Fibroblast of skin of left biceps (primary cell): ENCODE results near the gene ITGA4.

Experiments used
- DNase-seq, 2 experiments: peaks; one replicate each; pipeline ENCODE4 v3.0.0-alpha.2; 2013; ENCODE audit warnings: low read depth in 2 of 2

Gene ITGA4

GRCh38 chr2:181515719-181516118 lies 58.5 kb downstream of the ITGA4 start:
- DNase-seq, result no peak

DNA sequence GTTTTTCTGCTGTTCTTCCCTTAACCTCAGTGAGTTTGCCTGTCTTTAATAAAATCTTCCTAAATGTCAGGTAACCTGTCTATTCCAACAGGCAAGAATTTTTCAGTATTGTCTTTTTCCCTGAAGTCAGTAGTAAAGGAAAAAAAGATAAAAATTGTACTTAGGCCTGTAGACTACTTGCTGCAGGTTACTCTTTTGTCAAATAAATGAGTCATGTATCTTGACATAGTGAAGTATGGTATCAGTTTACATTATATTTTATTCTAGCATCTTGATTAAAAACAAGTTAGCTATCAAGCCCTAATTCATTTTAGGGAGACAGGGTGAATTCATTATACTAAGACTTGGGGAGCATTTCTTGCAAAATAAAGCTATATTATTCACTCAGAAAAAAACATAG lies 59.8 kb downstream of the ITGA4 start:
- DNase-seq, result no peak

GRCh38 chr2:181517685-181518301 lies 60.6 kb downstream of the ITGA4 start:
- no peak for DNase-seq

GRCh38 chr2:181520253-181520652 lies 63.1 kb downstream of the ITGA4 start:
- DNase-seq, result no peak

- DNase-seq, result no peak
Measured at GRCh38 chr2:181523756-181524155, 66.6 kb downstream of the ITGA4 start.

DNA sequence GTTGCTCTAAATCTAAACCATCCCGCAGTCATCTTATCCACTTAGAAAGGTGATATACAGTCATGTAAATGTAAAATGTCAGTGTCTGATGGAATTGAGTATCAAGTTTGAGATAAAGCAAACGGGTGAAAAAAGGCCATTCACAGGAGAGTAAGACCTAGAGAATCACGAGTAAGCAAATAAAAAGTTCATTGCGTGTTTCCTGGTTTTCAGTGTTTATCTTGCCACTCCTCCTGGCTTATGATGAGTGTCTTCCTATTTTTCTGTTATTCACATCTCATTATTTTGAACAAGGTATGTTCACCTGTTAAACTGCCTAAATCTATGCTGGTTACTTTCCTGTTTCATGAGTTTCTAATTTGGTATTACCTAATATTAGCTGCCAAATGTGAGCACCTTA lies 68.8 kb downstream of the ITGA4 start:
- no peak for DNase-seq

- no peak for DNase-seq
Measured at GRCh38 chr2:181527058-181527457, 69.9 kb downstream of the ITGA4 start.

DNA sequence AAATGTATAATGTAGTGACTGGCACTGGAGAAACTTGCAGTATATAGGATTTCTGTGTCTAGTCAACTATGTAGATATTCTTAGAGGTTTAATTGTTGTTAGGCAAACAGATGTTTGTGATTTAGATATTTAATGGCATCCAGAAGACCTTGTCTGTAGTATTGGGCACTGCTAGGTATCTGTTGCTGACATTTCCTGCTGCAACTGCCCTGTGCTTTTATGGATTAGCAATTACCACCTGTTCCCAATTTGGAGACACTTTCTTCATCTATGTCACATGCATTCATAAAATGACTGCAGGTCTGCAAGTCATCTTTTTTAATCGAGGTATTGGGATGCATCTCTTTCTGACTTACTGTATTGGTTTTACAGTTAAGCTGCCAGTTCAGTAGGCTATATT lies 71.3 kb downstream of the ITGA4 start:
- DNase-seq, result no peak

- DNase-seq, result no peak
Measured at GRCh38 chr2:181536730-181537129, 79.5 kb downstream of the ITGA4 start.

DNA sequence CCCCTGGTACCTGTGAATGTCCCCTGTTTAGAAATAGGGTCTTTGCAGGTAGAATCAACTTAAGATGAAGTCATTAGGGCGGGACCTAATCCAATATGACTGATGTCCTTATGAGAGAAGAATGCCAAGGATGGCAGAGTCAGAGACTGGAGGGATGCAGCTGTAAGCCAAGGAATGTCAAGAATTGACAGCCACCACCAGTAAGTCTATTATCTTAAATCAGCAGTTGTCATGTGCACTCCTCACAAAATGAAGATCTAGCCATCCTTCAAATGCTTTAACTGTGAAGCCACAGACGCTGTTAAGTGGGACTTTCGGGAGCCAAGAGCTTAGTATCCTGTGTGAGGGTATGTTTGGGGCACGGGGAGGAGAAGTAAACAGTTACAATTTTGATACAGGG lies 83.2 kb downstream of the ITGA4 start:
- DNase-seq, result no peak

- DNase-seq, result no peak
Measured at GRCh38 chr2:181542170-181542569, 85.0 kb downstream of the ITGA4 start.

DNA sequence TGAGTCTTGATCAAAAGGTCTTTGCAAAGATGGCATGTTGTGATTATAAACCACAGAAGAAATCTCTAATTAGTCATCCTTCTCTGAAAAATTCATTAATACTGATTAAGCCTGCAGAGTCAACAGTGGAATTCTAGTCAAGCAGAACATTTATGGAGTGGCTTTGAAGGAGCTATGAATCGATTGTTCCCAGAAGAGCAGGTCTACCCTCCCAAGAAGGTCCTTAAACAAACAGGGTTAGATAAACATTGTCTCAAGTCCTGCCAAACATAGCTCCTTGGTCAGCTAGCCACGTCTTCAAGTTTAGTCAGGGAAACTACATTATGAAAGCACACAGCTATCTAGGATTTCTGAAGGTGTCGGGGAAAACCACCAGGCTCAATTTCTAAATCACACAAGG lies 88.9 kb downstream of the ITGA4 start:
- DNase-seq, result no peak

GRCh38 chr2:181552808-181553207 lies 95.6 kb downstream of the ITGA4 start:
- no peak for DNase-seq

GRCh38 chr2:181553244-181553643 lies 96.1 kb downstream of the ITGA4 start:
- DNase-seq, result no peak

GRCh38 chr2:181554061-181554830 lies 97.1 kb downstream of the ITGA4 start:
- no peak for DNase-seq

DNA sequence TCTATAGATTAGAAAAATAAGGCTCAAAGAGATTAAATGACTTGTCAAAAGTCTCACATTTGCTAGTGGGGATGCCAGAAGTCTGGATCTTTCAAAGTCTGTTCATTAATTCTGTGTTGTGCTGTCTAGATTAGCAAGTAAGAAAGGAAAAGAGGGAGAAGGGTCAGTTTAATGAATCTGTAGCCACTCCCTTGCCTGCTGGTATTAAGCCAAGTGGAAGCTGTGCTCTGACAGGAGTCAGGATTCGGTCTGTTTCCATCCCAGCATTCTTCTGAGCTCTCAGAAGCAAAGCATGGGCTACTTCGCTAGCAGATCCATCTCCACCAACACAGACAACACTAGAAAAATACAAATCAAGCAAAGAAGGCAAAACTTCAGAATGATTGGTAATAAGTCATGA lies 101.2 kb downstream of the ITGA4 start:
- no peak for DNase-seq

DNA sequence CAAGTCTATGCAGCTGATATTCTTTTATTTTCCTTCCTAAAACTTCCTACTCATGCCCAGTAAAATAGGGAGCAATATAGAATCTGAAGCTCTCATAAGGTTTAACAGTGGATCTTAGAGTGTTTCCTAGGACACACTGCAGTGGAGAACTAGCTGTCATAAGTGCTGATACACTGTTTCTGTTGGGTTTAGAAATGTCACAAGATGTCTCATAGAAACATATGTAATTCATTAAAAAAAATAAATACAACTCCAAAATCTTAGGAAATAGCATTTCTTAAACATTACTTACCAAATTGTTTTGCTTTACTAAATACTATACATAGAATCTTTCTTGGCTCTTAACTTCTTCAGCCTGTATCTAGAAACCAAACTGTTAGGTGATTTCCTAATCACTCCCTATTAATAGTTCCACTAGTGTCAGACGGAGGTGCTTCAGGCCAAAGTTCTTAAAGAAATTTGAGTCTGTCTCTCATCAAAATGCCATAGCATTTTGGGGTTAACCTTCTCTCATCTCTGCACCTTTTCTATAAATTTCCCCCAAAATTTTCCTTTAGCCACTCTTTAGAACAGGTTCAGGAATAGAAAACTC lies 106.0 kb downstream of the ITGA4 start:
- DNase-seq, result peak; percentile 1 to 4

DNA sequence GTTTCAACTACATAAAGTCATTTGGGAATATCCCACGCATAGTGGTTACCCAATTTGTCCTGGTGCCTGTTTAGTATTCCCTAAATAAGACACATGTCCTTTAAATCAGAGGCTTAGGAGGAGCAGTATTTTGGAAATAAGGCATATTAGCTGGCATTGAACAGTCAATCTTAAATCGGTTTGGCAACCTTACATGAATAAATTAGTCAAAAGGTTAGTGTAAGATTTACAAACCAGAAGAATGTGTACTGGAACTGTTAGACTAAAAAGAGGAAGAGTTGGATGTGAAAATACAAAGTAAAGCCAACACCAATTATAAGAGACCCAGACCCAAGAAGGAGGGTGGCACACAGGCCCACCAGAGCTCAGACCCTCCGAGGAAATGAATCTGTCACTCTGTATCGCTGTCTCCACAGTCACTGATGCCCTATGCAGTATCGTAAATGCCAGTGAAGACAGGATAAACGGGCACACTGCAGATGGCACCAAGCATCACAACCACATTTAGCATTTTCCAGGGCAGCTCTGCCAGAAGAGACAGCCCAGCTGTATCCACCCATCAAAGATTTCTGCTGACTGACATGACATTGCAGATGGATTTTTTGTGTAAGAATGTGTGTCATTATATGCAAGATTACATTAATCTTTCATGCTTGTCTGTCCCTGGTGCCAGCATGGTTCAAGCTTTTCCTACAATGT lies 109.3 kb downstream of the ITGA4 start:
- DNase-seq, result no peak

GRCh38 chr2:181570059-181570458 lies 112.9 kb downstream of the ITGA4 start:
- DNase-seq, result no peak

- DNase-seq, result no peak
Measured at GRCh38 chr2:181570833-181571661, 113.9 kb downstream of the ITGA4 start.

GRCh38 chr2:181573140-181573736 lies 116.1 kb downstream of the ITGA4 start:
- DNase-seq, result peak; percentile 1 to 3
